ENCODE measurements around the gene LAPTM5. TPM values are rescaled to one million over a fixed set of nuclear protein-coding genes. Genes with fewer than 3 reads are reported as not detected.

Gene LAPTM5
- total and polyA plus RNA-seq, 4 donors, result 58.7 to 653 (median 271) TPM

- Histone ChIP-seq H3K27ac (ENCODE audit: low read depth in 1 of 2, low read length in 1 of 2) (no peak overlapping the region), H3K4me3 (no peak overlapping the region), H3K36me3 (ENCODE audit: control insufficient read depth in 4 of 4, insufficient read depth in 4 of 4, low read length in 4 of 4) (peaks cover 0 to 44% (median 0%) of the 10 kb centered on the region in 4 donors), H3K9me3 (ENCODE audit: control insufficient read depth in 4 of 4, insufficient read depth in 3 of 4, low read length in 3 of 4) (peaks cover 0 to 2% (median 0%) of the 10 kb centered on the region in 4 donors), H3K27me3 (ENCODE audit: control insufficient read depth in 3 of 3, insufficient read depth in 3 of 3, low read length in 2 of 3) (no peaks in the 10 kb centered on the region), H3K4me1 (ENCODE audit: control insufficient read depth in 5 of 5, insufficient read depth in 5 of 5, low read length in 5 of 5) (peaks cover 0 to 2% (median 0%) of the 10 kb centered on the region in 5 donors), H3K9ac (ENCODE audit: insufficient read depth in 1 of 2, low read length in 2 of 2) (no peak overlapping the region)
- DNase-seq, result no peak
- TF ChIP-seq CTCF (IDR thresholded peaks at IDR 0.05; ENCODE audit: control extremely low read depth, extremely low read depth), result no peak
- no peak for ATAC-seq (ENCODE audit: insufficient read depth, low FRiP score)
- 97% methylated on average over 14 of the region's 14 CpGs for WGBS, 2 donors
These were observed 20.1 kb downstream of the LAPTM5 start for GRCh38 chr1:30737357-30738039.

- Histone ChIP-seq H3K9me3 (ENCODE audit: control insufficient read depth in 4 of 4, insufficient read depth in 3 of 4, low read length in 3 of 4) (peaks cover 0 to 2% (median 0%) of the 10 kb centered on the region in 4 donors), H3K4me3 (no peak overlapping the region), H3K27ac (ENCODE audit: low read depth in 1 of 2, low read length in 1 of 2) (no peak overlapping the region), H3K27me3 (ENCODE audit: control insufficient read depth in 3 of 3, insufficient read depth in 3 of 3, low read length in 2 of 3) (no peaks in the 10 kb centered on the region), H3K9ac (ENCODE audit: insufficient read depth in 1 of 2, low read length in 2 of 2) (no peak overlapping the region), H3K4me1 (ENCODE audit: control insufficient read depth in 5 of 5, insufficient read depth in 5 of 5, low read length in 5 of 5) (no peaks in the 10 kb centered on the region), H3K36me3 (ENCODE audit: control insufficient read depth in 4 of 4, insufficient read depth in 4 of 4, low read length in 4 of 4) (peaks cover 0 to 38% (median 0%) of the 10 kb centered on the region in 4 donors)
- no peak for DNase-seq
- no peak for ATAC-seq (ENCODE audit: insufficient read depth, low FRiP score)
- 93% methylated on average over 6 of the region's 6 CpGs for WGBS, 2 donors
- no peak for TF ChIP-seq CTCF (IDR thresholded peaks at IDR 0.05; ENCODE audit: control extremely low read depth, extremely low read depth)
These were observed 21.7 kb downstream of the LAPTM5 start for GRCh38 chr1:30735668-30736498.

- DNase-seq (no peak), ATAC-seq (ENCODE audit: insufficient read depth, low FRiP score) (no peak)
- TF ChIP-seq CTCF (IDR thresholded peaks at IDR 0.05; ENCODE audit: control extremely low read depth, extremely low read depth), result no peak
- Histone ChIP-seq H3K27ac (ENCODE audit: low read depth in 1 of 2, low read length in 1 of 2) (no peak overlapping the region), H3K27me3 (ENCODE audit: control insufficient read depth in 3 of 3, insufficient read depth in 3 of 3, low read length in 2 of 3) (no peaks in the 10 kb centered on the region), H3K4me3 (no peak overlapping the region), H3K9me3 (ENCODE audit: control insufficient read depth in 4 of 4, insufficient read depth in 3 of 4, low read length in 3 of 4) (peaks cover 0 to 3% (median 0%) of the 10 kb centered on the region in 4 donors), H3K36me3 (ENCODE audit: control insufficient read depth in 4 of 4, insufficient read depth in 4 of 4, low read length in 4 of 4) (peaks cover 0 to 32% (median 0%) of the 10 kb centered on the region in 4 donors), H3K9ac (ENCODE audit: insufficient read depth in 1 of 2, low read length in 2 of 2) (no peak overlapping the region), H3K4me1 (ENCODE audit: control insufficient read depth in 5 of 5, insufficient read depth in 5 of 5, low read length in 5 of 5) (peaks cover 0 to 3% (median 0%) of the 10 kb centered on the region in 5 donors)
- 73 to 83% methylated on average over 6 of the region's 6 CpGs for WGBS, 2 donors
These were observed 22.4 kb downstream of the LAPTM5 start for GRCh38 chr1:30735124-30735523.

Measured in lung (tissue), 12 donors.